DND-41 (cell line): ENCODE data around the gene TUBB2B.

Experiments used
- ATAC-seq: fragments of 200-7000 bp; cut with Tn5 transposase; 3 replicates; pipeline ENCODE4 v1.9.1; 2021; ENCODE audit warnings: low read depth; ENCODE audit not compliant: insufficient read depth
- DNase-seq: peaks from one replicate; pipeline ENCODE4 v3.0.0-alpha.2; 2020
- H2AFZ ChIP-seq: 2 replicates; pipeline ENCODE4 v1.6.0; 2012; ENCODE audit warnings: low read depth, low read length
- H3K27ac ChIP-seq: 2 replicates; pipeline ENCODE4 v1.5.1; 2012; ENCODE audit warnings: low read length, inconsistent platforms
- H3K27me3 ChIP-seq: fragments of 200-600 bp; sonication (generic); 2 replicates; pipeline ENCODE4 v1.6.0; 2012; ENCODE audit warnings: low read length, mild to moderate bottlenecking, inconsistent platforms; ENCODE audit not compliant: insufficient read depth, poor library complexity
- H3K36me3 ChIP-seq: 2 replicates; pipeline ENCODE4 v1.5.1; 2012; ENCODE audit warnings: low read length, inconsistent platforms; ENCODE audit not compliant: insufficient read depth
- H3K4me1 ChIP-seq: 2 replicates; pipeline ENCODE4 v1.5.1; 2012; ENCODE audit warnings: mild to moderate bottlenecking, low read length; ENCODE audit not compliant: insufficient read depth
- H3K4me2 ChIP-seq: 2 replicates; pipeline ENCODE4 v1.6.0; 2012; ENCODE audit warnings: mild to moderate bottlenecking, moderate library complexity, low read length, inconsistent platforms; ENCODE audit not compliant: insufficient read depth
- H3K4me3 ChIP-seq, 2 experiments: fragments of 200-600 bp in 1 of 2; shearing (Covaris generic) in 1 of 2; 2 replicates each; pipeline ENCODE4 v1.5.1; 2012 to 2016; ENCODE audit warnings: inconsistent platforms in 2 of 2, low read length in 2 of 2, mild to moderate bottlenecking in 2 of 2, low read depth in 1 of 2, moderate library complexity in 1 of 2
- H3K79me2 ChIP-seq: 2 replicates; pipeline ENCODE4 v1.6.0; 2012; ENCODE audit warnings: low read length, inconsistent platforms; ENCODE audit not compliant: insufficient read depth
- H3K9ac ChIP-seq: 2 replicates; pipeline ENCODE4 v1.6.0; 2012; ENCODE audit warnings: low read depth, mild to moderate bottlenecking, inconsistent platforms, low read length, moderate library complexity
- H3K9me3 ChIP-seq: 2 replicates; pipeline ENCODE4 v1.5.1; 2012; ENCODE audit warnings: low read length, moderate library complexity, mild to moderate bottlenecking, inconsistent platforms; ENCODE audit not compliant: insufficient read depth, severe bottlenecking
- H4K20me1 ChIP-seq: 2 replicates; pipeline ENCODE4 v1.6.0; 2012; ENCODE audit warnings: low read length; ENCODE audit not compliant: insufficient read depth
- CTCF ChIP-seq: IDR thresholded peaks from 2 replicates; pipeline ENCODE4 v1.5.1; 2012; ENCODE audit warnings: borderline replicate concordance, low read length, moderate library complexity, mild to moderate bottlenecking; ENCODE audit not compliant: poor library complexity, severe bottlenecking; ENCODE audit errors: extremely low read depth
- EZH2 ChIP-seq: IDR thresholded peaks from 3 replicates; pipeline ENCODE4 v1.6.1; 2012; ENCODE audit warnings: borderline replicate concordance, low read depth, mild to moderate bottlenecking, moderate library complexity, low read length, inconsistent platforms; ENCODE audit not compliant: severe bottlenecking

Gene TUBB2B

GRCh38 chr6:3218266-3218665 lies 9.2 kb downstream of the TUBB2B start:
- Histone ChIP-seq H3K9me3 (no peaks in the 10 kb centered on the region), H3K9ac (no peak overlapping the region), H3K27ac (no peak overlapping the region), H3K4me2 (no peak overlapping the region), H3K36me3 (no peaks in the 10 kb centered on the region), H3K4me3 (no peak overlapping the region), H2AFZ (no peak overlapping the region), H3K27me3 (peaks cover 8% of the 10 kb centered on the region), H3K4me1 (no peaks in the 10 kb centered on the region), H4K20me1 (no peaks in the 10 kb centered on the region), H3K79me2 (no peaks in the 10 kb centered on the region)
- no peak for ATAC-seq
- TF ChIP-seq CTCF (no peak), EZH2 (no peak)
- no peak for DNase-seq

- Histone ChIP-seq H3K36me3 (no peaks in the 10 kb centered on the region), H3K4me3 (no peak overlapping the region), H3K27ac (no peak overlapping the region), H4K20me1 (no peaks in the 10 kb centered on the region), H3K79me2 (no peaks in the 10 kb centered on the region), H3K4me1 (no peaks in the 10 kb centered on the region), H3K4me2 (no peak overlapping the region), H2AFZ (no peak overlapping the region), H3K9me3 (no peaks in the 10 kb centered on the region), H3K9ac (no peak overlapping the region), H3K27me3 (peaks cover 8% of the 10 kb centered on the region)
- ATAC-seq (no peak), DNase-seq (no peak)
- TF ChIP-seq EZH2 (no peak), CTCF (no peak)
Observed at GRCh38 chr6:3217286-3217685, 10.2 kb downstream of the TUBB2B start.

GRCh38 chr6:3214898-3215297 lies 12.6 kb downstream of the TUBB2B start:
- H3K27ac ChIP-seq: no peak overlapping the region
- no peak overlapping the region for H3K9ac ChIP-seq
- H3K36me3 ChIP-seq: no peaks in the 10 kb centered on the region
- H3K79me2 ChIP-seq: no peaks in the 10 kb centered on the region
- peaks cover 21% of the 10 kb centered on the region for H3K27me3 ChIP-seq
- DNase-seq (no peak), ATAC-seq (no peak)
- H3K9me3 ChIP-seq: no peaks in the 10 kb centered on the region
- TF ChIP-seq CTCF (no peak), EZH2 (no peak)
- H3K4me2 ChIP-seq: no peak overlapping the region
- H2AFZ ChIP-seq: no peak overlapping the region
- no peaks in the 10 kb centered on the region for H3K4me1 ChIP-seq
- H4K20me1 ChIP-seq: no peaks in the 10 kb centered on the region
- no peak overlapping the region for H3K4me3 ChIP-seq

GRCh38 chr6:3213334-3213695 lies 14.1 kb downstream of the TUBB2B start:
- no peak for TF ChIP-seq CTCF
- Histone ChIP-seq H3K9ac (no peak overlapping the region), H3K9me3 (no peaks in the 10 kb centered on the region), H3K27ac (no peak overlapping the region), H3K27me3 (peaks cover 29% of the 10 kb centered on the region), H3K4me2 (no peak overlapping the region), H3K4me3 (no peak overlapping the region), H2AFZ (no peak overlapping the region), H4K20me1 (no peaks in the 10 kb centered on the region), H3K4me1 (no peaks in the 10 kb centered on the region), H3K36me3 (no peaks in the 10 kb centered on the region), H3K79me2 (no peaks in the 10 kb centered on the region)
- no peak for DNase-seq
- ATAC-seq: no peak
